ENCODE measurements around the gene SLC6A12.

- no peak for TF ChIP-seq CTCF (IDR thresholded peaks at IDR 0.05; ENCODE audit: poor library complexity, severe bottlenecking)
- TF ChIP-seq EP300 (conservative IDR thresholded peaks at IDR 0.05; ENCODE audit: poor library complexity, severe bottlenecking) = no peak
- TF ChIP-seq POLR2AphosphoS5 (IDR thresholded peaks at IDR 0.05) = no peak
- no peak for TF ChIP-seq RAD21 (conservative IDR thresholded peaks at IDR 0.05)
- TF ChIP-seq, protein P1, sequence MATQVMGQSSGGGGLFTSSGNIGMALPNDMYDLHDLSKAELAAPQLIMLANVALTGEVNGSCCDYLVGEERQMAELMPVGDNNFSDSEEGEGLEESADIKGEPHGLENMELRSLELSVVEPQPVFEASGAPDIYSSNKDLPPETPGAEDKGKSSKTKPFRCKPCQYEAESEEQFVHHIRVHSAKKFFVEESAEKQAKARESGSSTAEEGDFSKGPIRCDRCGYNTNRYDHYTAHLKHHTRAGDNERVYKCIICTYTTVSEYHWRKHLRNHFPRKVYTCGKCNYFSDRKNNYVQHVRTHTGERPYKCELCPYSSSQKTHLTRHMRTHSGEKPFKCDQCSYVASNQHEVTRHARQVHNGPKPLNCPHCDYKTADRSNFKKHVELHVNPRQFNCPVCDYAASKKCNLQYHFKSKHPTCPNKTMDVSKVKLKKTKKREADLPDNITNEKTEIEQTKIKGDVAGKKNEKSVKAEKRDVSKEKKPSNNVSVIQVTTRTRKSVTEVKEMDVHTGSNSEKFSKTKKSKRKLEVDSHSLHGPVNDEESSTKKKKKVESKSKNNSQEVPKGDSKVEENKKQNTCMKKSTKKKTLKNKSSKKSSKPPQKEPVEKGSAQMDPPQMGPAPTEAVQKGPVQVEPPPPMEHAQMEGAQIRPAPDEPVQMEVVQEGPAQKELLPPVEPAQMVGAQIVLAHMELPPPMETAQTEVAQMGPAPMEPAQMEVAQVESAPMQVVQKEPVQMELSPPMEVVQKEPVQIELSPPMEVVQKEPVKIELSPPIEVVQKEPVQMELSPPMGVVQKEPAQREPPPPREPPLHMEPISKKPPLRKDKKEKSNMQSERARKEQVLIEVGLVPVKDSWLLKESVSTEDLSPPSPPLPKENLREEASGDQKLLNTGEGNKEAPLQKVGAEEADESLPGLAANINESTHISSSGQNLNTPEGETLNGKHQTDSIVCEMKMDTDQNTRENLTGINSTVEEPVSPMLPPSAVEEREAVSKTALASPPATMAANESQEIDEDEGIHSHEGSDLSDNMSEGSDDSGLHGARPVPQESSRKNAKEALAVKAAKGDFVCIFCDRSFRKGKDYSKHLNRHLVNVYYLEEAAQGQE (IDR thresholded peaks at IDR 0.05; ENCODE audit: borderline replicate concordance) = no peak
- no peak for TF ChIP-seq EZH2 (IDR thresholded peaks at IDR 0.05; ENCODE audit: borderline replicate concordance, insufficient read depth, low read length, poor library complexity, severe bottlenecking)
- no peak for TF ChIP-seq TAF1 (IDR thresholded peaks at IDR 0.05; ENCODE audit: low read depth)
These were observed 6.5 kb upstream of the SLC6A12 start for GRCh38 chr12:220491-220890.
